Measurements from ENCODE around the gene SCNN1G.
"Not testable (repeated sequence)": the region's sequence is repeated elsewhere in the genome, so short reads cannot be mapped to it uniquely, and the experiment has no call there.

Gene SCNN1G

DNA sequence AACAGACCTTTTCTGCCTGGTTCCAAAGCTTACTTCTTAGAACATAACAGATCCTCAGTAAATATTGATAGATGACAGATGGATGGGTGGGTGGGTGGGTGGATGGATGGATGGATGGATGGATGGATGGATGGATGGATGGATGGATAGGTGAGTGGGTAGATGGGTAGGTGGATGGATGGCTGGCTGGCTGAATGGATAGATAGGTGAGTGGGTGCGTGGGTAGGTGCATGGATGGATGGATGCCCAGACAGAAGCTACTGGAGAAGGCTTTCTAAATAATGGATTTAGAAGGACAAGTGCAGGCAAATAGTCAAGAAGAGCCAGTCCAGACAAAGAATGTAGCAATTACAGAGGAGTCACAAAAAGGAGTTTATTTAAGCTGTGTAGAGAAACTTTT is 19.6 kb downstream of the SCNN1G start:
- no peak for DNase-seq

DNA sequence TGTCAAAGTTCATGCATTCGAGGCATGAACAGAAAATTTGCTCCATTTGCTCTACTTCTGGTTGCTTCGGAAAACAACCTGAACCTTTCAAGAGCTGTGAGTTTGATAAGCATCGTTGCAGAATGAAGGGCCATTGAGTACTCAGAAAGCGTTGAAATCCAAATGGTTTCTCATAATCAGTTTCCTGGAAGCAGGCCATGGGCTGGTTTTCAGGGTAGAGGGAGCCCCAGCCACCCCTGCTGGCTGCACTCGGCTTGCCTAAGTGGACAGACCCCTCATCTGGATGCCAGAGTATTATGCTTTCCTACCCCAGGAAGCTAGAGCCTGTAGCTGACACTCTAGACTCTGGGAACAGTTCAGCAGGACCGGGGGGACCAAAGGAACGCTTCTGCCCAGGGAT is 24.4 kb downstream of the SCNN1G start:
- DNase-seq = no peak

DNA sequence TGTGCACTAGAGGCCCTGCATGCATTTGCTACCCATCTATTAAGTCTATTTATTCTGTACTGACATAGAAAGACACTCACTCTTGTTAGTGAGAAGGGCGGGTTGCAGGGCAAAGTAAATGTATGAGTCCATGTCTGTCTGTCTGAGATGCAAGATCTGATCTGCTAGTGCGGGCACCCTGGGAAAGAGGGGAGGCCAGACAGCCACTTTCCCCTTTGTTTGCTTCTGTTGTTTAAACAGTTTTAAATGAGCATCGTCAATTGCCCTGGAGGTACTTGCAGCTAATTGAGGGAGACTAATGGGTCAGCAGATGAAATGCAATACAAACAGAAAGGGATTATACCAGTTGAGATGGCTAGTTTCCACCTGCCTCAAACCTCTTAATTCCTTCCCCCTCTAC is 24.9 kb downstream of the SCNN1G start:
- DNase-seq = no peak

GRCh38 chr16:23209606-23210005 is 27.1 kb downstream of the SCNN1G start:
- DNase-seq = no peak

GRCh38 chr16:23213831-23214230 is 31.3 kb downstream of the SCNN1G start:
- no peak for DNase-seq

GRCh38 chr16:23214796-23215195 is 32.3 kb downstream of the SCNN1G start:
- DNase-seq = no peak

DNA sequence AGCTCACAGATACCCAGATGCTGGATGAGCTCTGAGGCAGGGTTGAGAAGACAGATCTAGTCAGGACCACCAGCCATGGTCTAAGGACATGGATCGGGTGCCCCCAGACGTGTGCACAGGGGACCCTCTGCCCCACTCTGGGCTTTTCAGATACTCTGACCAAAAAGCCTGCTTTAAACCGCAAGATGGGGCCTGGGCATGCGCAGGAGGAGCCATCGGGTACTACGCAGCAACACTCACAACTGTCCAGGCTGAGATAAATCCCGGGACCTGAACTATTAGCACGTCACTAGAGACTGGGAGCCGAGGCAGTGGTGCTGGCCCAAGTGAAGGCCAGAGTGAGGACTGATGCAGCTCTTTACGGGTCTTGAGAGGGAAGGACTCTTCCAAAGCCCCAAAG is 32.9 kb downstream of the SCNN1G start:
- no peak for DNase-seq

DNA sequence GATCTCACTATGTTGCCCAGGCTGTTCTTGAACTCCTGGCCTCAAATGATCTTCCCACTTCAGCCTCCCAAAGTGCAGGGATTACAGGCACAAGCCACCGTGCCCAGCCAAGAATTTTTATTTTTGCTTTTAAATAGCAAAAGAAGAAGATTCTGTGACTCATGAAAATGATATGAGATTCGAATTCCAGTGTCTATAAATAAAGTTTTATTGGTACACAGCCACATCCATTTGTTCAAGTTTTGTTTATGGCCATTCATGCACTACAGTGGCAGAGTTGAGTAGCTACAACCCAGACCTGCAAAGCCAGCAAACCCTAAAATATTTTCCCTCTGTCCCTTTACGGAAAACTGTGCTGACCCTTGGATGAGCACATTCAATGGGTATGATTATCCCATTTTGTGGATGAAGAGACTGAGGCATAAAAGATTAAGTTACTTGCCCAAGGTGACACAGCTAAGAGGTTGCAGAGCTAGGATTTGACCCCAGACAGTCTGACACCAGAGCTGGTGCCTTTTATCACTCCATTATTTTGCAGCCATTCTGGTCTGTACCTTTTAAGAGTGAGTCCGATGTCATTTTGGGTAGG is 34.2 kb downstream of the SCNN1G start:
- no peak for DNase-seq

DNA sequence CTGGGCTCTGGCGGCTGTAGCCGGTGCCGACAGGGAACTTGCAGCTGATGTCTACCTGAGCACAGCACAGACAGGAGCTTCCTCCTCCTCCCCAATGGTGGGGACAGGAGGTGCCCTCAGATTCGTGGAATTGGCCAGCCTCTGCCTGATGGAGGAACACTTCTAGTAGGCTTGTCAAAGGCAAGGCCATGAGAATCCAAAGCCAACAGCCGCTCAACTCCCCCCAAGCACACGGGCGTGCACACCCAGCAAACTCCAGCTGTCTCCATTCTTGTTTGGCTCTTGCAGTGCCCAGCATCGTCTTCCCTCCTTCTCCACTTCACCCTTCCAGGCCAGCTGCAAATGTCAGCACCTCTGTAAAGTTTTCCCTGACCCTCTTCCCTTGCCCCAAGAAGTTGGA is 35.1 kb downstream of the SCNN1G start:
- no peak for DNase-seq

DNA sequence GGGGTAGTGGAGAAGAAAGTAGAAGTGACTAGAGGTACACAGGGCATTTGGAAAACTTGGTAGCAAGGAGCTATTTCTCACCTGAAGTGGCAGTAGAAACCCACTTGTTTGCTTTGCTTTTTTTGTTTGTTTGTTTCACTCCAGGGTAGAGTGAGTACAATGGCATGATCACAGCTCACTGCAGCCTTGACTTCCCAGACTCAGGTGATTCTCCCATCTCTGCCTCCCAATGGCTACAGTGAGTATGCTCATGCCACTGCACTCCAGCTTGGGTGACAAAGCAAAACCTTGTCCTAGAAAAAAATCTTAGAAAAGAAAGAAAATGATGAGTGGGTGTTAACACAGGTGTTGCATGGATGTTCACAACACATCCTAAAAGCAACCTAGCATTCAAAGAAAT is 40.4 kb downstream of the SCNN1G start:
- no peak for DNase-seq

GRCh38 chr16:23223368-23223767 is 40.8 kb downstream of the SCNN1G start:
- DNase-seq = no peak

DNA sequence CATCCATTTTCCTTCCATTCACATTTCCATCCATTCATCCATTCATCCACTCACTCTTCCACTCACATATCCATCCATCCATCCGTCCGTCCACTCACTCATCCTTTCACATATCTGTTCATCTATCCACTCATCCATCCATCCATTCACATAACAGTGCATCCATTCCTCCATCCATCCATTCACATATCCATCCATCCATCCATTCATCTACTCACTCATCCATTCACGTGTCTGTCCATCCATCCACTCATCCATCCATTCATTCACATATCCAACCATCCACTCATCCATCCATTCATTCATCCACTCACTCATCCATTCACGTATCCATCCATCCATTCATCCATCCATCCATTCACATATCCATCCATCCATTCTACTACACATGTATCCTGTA is 42.6 kb downstream of the SCNN1G start:
- DNase-seq = no peak

DNA sequence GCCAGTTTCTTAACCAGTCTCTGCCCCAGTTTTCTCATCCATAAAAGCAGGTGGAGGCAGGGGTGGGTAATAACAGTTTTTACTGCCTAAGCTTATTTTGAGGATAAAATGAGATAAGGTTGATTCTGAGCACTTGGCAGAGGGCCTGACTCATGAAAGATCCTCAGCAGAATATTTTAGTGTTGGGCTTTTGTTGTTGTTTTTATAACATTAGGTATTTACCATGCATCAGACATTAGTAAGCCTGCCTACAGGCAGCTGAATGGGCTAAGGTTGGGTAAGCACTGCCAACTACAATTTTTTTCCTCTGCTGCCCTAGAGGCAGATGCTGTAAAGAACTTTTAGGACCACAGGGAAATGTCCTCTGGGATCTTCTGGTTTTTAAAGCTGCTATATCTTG is 43.1 kb downstream of the SCNN1G start:
- DNase-seq = no peak

GRCh38 chr16:23227529-23227928 is 45.0 kb downstream of the SCNN1G start:
- DNase-seq = no peak

DNA sequence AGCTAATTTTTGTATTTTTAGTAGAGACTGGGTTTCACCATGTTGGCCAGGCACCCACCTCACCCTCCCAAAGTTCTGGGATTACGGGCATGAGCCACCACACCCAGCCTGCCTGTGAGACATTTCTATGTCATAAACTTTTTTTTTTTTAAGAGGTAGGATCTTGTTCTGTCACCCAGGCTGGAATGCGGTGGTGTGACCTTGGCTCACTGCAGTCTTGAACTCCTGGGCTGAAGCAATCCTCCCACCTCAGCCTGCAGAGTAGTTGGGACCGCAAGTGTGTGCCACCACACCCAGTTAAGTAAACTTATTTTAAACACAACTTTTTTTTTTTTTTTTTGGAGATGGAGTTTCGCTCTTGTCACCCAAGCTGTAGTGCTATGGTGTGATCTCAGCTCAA is 47.2 kb downstream of the SCNN1G start:
- no peak for DNase-seq

DNA sequence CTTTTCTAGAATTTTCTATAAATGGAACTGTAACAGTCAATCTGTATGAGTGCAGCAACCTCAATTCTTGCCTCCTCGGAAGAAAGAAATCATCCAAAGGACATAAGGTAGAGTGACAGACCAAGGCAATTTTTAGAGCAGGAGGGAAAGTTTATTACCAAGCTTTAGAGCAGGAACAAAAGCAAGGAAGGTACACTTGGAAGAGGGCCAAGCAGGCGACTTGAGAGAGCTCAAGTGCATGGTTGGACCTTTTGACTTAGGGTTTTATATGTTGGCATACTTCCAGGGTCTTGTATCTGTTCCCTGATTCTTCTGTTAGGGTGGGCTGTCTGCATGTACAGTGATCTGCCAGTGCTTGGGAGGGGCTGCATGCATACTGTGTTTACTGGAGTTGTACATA is 50.3 kb downstream of the SCNN1G start:
- no peak for DNase-seq

DNA sequence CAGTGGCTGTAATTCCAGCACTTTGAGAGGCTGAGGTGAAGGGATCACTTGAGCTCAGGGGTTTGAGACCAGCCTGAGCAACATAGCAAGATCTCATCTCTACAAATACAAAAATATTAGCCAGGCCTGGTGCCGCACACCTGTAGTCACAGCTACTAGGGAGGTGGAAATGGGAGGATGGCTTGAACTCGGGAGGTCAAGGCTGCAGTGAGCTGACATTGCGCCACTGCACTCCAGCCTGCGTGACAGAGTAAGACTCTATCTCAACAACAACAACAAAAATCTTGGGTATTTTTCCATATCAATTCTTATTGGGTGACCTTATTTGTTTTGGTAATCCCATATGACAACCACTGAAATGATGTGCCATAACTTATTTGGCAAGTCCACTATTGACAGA is 52.6 kb downstream of the SCNN1G start:
- DNase-seq = no peak

DNA sequence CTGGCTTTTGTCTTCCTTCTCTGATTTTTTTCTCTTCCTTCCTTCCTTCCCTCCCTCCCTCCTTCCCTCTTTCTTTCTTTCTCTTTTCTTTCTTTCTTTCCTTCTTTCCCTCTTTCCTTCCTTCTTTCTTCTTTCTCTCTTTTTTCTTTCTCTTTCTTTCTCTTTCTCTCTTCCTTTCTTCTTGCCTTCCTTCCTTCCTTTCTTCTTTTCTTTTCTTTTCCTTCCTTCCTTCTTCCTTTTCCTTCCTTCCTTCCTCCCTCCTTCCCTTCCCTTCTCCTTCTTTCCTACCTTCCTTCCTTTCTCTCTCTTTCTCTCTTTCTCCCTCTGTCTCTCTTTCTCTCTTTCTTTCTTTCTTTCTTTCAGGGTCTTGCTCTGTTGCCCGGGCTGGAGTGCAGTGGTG is 54.4 kb downstream of the SCNN1G start:
- DNase-seq = no peak

- DNase-seq = no peak
Measured at GRCh38 chr16:23240994-23241393, 58.4 kb downstream of the SCNN1G start.

- DNase-seq = no peak
Measured at GRCh38 chr16:23244122-23244521, 61.6 kb downstream of the SCNN1G start.

DNA sequence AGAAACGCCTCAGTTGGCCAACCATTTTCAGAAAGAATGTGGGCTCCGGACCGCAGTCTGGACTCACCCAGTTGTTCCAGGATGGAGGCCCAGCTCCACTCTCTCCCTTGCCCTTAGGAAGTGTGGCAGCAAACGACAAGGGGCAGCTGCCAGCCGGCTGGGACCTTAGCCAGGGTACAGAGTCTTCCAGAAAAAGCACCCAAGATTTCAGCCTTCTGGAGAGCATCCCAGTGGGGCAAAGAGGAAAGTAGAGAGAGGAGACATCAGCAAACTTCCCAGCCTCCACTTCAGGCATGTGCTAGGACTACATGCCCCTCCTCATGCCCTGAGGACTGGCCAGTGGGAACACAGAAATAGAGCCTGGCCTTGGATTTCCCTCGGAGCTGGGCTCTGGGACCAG is 62.7 kb downstream of the SCNN1G start:
- no peak for DNase-seq

- no peak for DNase-seq
Measured at GRCh38 chr16:23248261-23249194, 66.0 kb downstream of the SCNN1G start.

GRCh38 chr16:23249830-23250229 is 67.3 kb downstream of the SCNN1G start:
- DNase-seq = no peak

DNA sequence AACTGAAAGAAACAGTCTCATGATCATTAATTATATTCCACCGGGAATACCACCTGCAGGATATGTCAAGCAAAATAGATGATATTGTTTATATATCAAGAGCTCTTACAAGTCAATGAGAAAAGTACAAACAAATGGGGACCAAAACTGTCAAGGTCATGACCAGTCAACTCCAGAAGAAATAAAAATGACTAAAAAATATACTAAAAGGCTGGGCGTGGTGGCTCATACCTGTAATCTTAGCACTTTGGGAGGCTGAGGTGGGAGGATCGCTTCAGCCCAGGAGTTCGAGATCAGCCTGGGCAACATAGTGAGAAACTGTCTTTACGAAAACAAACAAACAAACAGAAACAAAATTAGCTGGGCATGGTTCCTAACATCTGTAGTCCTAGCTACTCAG is 69.8 kb downstream of the SCNN1G start:
- no peak for DNase-seq

GRCh38 chr16:23253650-23254049 is 71.1 kb downstream of the SCNN1G start:
- not testable (repeated sequence) for DNase-seq

Data from CD4-positive, alpha-beta T cell treated with Interleukin-6 for 4 hours (primary cell).